Measurements from ENCODE around the gene SLC7A6OS.

The SLC7A6OS gene

GRCh38 chr16:68310774-68311511 lies at the start of gene SLC7A6OS, which contains the start of gene PRMT7:
SLC7A6OS (minus strand) TSS chr16:68310946; CDS start chr16:68310926, 20 bp downstream.
PRMT7 (plus strand) TSS chr16:68311019; CDS start chr16:68315980, 4,961 bp downstream.
- in situ Hi-C loops (cut with MboI; ENCODE audit: low sequenced_read_pairs), result no loop called here

DNA sequence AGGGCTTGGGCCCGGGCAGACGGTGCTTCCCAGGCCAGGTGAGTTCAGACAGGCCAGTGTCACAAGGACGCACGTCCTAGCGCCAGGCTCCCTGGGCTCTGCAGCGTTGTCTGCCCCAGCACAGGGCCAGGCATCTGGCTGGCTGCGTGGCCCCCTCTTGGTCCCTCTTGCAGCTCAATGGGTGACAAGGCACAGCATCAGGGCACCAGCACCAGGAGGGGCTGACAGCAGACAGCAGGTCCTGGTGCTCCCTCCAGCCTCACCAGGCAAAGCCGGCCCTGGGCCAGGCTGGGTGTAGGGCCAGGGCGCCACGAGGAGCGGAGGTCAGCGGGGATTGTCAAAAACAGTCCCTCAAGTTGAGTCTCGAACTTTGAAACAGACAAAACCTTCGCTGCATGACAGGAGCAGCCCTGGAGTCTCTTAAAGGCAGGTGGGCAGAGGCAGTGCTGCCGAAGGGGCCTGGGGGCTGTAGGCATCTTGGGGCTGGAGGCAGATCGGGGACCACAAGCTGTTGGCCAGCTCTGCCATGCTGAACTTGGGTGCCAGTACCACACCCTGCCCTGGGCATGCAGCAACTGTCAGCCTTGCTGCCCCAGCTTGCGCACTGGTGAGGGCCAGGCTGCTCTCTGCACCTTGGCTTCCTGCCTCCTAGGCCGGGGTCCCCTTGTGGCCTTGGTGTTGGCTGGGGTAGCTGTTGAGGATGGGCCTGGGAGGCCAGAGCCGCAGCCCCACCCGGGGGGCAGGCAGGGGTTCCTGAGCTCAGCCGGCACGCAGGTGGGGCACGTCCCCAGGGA lies 48.8 kb upstream of the SLC7A6OS start:
- in situ Hi-C loops (cut with MboI; ENCODE audit: low sequenced_read_pairs), result no loop called here

DNA sequence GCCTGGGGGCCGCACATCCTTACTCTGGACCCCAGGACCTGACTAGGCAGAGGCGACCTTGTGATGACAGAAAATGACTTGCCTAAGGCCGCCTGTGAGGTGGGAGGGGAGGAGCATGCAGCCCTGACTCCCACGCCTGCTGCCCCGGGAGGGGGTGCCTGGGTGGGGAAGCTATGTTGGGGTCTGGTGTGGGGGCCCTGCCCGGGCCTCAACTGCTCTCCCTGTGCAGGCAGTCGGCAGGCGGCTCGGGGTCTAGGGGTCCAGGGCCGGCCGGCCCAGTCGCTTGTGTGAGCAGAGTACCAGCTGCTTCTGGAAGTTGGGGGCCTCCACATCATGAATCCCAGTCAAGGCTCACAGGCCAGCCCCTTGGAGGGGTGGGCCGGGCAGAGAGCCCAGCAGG lies 48.2 kb upstream of the SLC7A6OS start:
- in situ Hi-C loops (cut with MboI; ENCODE audit: low sequenced_read_pairs), result no loop called here

GRCh38 chr16:68357923-68358322 lies 47.2 kb upstream of the SLC7A6OS start:
- in situ Hi-C loops (cut with MboI; ENCODE audit: low sequenced_read_pairs), result no loop called here

- in situ Hi-C loops (cut with MboI; ENCODE audit: low sequenced_read_pairs), result no loop called here
Observed at GRCh38 chr16:68357521-68357922, 46.8 kb upstream of the SLC7A6OS start.

GRCh38 chr16:68356919-68357286 lies 46.2 kb upstream of the SLC7A6OS start:
- in situ Hi-C loops (cut with MboI; ENCODE audit: low sequenced_read_pairs), result no loop called here

- in situ Hi-C loops (cut with MboI; ENCODE audit: low sequenced_read_pairs), result no loop called here
Observed at GRCh38 chr16:68356249-68356918, 45.6 kb upstream of the SLC7A6OS start.

- in situ Hi-C loops (cut with MboI; ENCODE audit: low sequenced_read_pairs), result no loop called here
Observed at GRCh38 chr16:68355447-68356248, 44.9 kb upstream of the SLC7A6OS start.

DNA sequence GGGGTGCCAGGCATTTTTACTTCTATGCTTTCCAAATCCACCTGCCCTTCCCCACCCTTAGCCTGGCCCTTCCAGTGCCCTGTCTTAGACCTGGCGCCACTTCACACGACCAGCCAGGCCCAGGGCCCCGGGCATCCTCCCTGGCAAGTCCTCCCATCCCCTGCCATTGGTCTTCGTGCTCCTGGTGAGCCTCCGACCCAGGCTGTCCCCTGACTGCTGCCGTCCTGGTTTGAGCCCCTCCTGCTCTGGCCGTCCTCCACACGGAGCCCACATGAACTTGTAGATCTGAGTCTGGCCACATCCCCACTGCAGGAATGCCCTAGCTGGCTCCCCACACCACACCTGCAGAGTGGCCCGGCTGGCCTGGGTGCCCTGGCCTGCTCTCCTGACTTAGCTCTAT lies 44.1 kb upstream of the SLC7A6OS start:
- in situ Hi-C loops (cut with MboI; ENCODE audit: low sequenced_read_pairs), result no loop called here

GRCh38 chr16:68353366-68353765 lies 42.6 kb upstream of the SLC7A6OS start:
- in situ Hi-C loops (cut with MboI; ENCODE audit: low sequenced_read_pairs), result no loop called here

- in situ Hi-C loops (cut with MboI; ENCODE audit: low sequenced_read_pairs), result no loop called here
Observed at GRCh38 chr16:68351991-68352431, 41.3 kb upstream of the SLC7A6OS start.

DNA sequence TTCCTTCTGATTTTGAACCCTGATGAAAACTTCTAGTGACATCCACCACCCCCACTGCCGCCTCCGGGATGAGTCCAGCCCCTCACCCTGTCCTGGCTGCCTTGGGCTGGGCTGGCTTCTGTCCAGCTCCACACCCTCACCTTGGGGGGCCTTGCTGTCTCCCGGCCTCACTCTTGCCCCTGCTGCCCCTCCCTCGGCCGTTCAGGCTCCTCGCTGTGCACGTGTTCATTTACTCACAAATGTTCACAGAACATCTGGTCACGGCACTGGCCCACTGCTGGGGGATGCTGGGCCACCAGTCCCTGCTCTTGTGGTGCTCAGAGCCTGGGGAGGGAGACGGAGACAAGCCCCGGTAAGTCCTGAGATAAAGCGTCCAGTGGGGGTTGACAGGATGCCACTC lies 40.7 kb upstream of the SLC7A6OS start:
- in situ Hi-C loops (cut with MboI; ENCODE audit: low sequenced_read_pairs), result no loop called here

DNA sequence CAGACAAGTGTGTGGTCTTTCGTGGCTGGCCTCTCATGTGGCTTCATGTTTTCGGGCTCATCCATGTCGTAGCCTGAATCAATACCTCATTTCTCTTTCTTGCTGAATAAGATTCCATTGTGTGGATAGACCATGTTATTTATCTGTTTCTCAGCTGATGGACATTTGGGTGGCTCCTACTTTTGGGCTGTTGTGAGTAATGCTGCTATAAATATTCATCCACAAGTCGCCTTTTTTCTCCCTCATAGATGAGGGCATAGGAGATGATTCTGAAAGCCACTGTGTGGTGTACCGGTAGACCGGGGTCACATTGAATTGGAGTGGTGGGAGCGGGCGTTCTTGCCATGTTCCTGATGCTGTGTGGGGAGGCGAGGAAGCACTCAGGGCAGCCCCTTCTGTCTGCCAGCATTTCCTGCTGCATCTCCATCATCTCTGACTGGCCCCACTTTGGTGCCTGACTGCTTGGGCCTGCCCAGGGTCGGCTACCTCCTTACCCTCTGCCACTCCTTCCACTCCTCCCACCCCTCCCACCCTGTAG lies 40.1 kb upstream of the SLC7A6OS start:
- in situ Hi-C loops (cut with MboI; ENCODE audit: low sequenced_read_pairs), result no loop called here

DNA sequence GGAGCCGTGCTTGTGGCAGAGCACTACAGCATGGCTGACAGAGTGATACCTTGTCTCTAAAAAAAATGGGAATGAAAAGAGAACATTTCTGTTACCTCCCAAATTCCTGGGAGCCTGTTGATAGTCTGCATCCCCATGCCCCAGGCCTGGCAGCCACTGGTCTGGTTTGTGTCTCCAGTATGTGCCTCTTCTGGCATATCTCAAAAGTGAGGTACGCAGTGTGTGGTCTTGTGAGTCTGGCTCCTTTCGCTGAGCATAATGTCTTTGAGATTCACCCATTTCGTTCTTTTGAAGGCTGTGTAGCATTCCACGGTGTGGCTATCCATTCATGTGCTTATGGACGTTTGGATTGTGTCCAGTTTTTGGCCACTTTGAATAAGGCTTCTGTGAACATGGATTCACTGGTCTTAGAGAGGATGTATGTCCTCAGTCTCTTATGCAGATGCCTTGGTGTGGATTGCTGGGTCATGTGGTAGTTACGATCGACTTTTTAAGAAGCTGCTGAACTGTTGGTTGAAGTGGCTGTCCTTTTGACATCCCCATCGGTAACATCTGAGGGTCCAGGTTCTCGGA lies 39.2 kb upstream of the SLC7A6OS start:
- in situ Hi-C loops (cut with MboI; ENCODE audit: low sequenced_read_pairs), result no loop called here

DNA sequence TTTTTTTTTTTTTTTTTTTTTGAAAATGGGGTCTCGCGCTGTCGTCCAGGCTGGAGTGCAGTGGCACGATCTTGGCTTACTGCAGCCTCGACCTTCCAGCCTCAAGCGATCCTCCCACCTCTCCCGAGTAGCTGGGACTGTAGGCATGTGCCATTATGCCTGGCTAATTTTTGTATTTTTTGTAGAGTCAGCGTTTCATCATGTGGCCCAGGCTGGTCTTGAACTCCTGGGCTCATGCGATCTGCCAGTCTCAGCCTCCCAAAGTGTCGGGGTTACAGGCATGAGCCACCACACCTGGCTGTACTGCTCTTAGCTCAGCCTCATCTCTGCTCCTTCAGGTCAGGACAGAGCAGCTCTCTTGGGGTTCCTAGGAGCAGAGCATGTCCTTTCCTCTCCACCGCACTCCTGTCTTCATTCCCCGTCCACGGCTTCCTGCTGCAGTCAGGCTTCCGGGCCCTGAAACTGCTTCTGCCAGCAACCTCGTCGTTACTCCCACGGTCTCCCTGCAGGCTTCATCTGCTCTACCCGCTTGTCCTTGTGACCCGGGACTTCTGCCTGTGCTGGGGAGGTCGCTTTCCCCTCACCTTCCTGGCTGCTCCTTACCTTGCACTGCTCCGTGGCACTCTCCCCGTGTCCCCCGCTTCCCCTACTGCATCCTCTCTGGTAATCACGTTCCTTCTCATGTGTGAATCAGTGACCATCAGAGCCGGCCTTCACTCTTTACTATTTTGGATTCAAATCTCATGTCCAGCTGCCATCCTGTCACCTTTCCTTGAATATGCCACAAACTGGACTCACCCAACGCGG lies 38.1 kb upstream of the SLC7A6OS start:
- in situ Hi-C loops (cut with MboI; ENCODE audit: low sequenced_read_pairs), result no loop called here

DNA sequence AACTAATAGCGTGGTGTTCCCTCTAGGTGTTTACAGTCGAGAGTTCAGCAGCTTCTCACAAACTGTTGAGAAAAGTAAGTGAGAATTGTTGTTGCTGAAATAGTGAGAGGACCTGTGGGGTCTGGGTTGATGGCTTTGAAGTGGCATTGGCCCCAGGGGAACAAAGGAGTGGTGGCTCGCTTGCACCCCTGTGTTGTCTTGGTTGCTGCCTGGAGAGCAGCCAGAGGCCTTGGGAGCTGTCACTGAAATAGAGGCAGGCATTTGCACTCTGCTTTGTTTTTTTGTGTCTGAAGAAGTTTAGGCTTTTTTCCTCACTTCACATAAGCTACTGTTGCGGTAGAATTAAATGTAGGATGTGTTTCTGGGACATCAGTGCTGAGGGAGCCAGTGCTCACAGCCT lies 36.9 kb upstream of the SLC7A6OS start:
- in situ Hi-C loops (cut with MboI; ENCODE audit: low sequenced_read_pairs), result no loop called here

GRCh38 chr16:68346892-68347480 lies 36.2 kb upstream of the SLC7A6OS start:
- in situ Hi-C loops (cut with MboI; ENCODE audit: low sequenced_read_pairs), result no loop called here

DNA sequence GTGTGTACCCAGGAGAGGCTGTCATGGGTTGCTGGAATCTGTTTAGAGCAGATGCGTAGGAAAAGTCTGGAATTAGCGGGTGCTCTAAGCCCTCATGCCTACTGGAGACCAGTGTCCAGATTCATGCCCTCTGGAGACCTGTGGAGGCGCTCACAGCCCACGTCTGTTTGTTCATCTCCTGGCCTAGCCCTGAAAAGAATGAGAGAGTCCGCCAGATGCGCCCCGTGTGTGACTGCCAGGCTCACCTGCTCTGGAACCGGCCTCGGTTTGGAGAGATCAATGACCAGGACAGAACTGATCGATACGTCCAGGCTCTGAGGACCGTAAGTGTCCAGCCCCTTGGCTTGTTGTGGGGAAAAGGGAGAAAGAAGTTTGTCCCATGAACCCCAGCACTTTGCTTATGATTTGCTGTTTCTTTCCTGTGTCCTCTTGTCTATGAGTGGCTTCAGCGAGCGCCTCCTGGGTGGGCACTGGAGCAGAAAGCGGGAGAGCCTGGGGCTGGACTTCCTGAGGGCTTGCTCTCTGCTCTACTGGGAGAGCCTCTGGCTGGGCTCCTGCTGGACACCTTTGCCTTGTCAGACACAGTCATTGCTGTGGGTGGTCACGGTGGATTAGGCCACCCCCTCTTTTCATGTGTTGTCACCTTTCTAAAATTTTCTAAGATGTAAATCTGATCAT lies 35.4 kb upstream of the SLC7A6OS start:
- in situ Hi-C loops (cut with MboI; ENCODE audit: low sequenced_read_pairs), result no loop called here
